ENCODE measurements around the gene PPM1G.

The PPM1G gene

DNA sequence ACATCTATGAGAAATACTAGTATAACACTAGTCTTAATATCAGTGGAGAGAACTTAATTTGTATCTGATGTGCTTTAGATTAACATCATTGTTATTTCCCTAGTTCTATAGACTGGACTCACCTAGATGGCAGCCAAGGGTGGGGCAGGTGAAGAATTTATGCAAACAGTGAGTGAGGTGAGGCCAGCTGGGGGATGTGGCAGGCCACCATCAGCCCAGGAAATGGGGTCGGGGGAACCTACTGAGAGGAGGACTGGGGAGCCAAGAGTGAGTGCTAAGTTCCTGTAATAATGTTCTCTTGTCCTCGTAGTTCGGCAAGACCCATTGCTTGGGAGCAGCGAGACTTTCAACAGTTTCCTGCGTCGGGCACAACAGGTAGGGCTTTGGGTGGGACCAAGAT is 36.5 kb downstream of the PPM1G start:
- H3K4me3 ChIP-seq (ENCODE audit: low read depth, low read length), result no peak overlapping the region
- TF ChIP-seq, protein P1, sequence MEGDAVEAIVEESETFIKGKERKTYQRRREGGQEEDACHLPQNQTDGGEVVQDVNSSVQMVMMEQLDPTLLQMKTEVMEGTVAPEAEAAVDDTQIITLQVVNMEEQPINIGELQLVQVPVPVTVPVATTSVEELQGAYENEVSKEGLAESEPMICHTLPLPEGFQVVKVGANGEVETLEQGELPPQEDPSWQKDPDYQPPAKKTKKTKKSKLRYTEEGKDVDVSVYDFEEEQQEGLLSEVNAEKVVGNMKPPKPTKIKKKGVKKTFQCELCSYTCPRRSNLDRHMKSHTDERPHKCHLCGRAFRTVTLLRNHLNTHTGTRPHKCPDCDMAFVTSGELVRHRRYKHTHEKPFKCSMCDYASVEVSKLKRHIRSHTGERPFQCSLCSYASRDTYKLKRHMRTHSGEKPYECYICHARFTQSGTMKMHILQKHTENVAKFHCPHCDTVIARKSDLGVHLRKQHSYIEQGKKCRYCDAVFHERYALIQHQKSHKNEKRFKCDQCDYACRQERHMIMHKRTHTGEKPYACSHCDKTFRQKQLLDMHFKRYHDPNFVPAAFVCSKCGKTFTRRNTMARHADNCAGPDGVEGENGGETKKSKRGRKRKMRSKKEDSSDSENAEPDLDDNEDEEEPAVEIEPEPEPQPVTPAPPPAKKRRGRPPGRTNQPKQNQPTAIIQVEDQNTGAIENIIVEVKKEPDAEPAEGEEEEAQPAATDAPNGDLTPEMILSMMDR (IDR thresholded peaks at IDR 0.05; ENCODE audit: low read depth, low read length), result no peak

DNA sequence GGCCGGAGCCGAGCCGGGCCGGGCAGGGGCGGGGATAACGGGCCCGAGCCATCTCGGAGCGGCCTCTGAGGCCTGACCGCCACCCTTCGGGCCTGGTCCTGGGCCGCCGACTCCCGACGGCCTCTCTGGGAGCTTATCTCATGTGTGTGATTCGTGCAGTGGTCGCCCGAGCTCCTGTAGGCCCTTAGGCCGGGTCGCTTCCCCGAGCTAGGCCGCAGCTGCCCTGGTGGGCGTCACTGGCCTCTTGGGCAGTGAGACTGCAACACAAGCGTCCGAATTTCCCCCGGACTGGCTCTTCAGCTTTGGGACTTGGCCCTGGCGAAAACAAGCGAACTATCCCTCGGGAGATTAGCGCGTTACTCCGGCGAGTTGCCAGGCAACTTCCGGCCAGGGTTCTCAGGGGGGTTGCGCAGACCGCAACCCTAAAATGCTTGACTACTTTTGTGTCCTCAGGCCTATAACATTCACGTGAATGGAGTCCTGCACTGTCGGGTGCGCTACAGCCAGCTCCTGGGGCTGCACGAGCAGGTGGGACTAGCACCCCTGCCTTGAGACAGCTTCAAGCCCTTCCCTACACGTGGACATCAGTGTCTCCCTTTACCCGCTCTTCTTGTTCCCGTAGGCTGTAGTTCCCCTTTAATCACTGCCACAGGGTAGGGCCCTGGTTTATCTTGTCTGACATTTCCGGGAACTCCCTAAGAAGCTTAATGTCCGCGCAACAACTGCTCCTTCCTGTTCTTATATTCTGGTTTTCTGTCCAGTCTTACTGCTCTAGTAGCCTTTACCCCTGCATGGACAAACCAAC is 38.4 kb downstream of the PPM1G start:
- TF ChIP-seq, protein P1 (IDR thresholded peaks at IDR 0.05; ENCODE audit: low read depth, low read length), result no peak

DNA sequence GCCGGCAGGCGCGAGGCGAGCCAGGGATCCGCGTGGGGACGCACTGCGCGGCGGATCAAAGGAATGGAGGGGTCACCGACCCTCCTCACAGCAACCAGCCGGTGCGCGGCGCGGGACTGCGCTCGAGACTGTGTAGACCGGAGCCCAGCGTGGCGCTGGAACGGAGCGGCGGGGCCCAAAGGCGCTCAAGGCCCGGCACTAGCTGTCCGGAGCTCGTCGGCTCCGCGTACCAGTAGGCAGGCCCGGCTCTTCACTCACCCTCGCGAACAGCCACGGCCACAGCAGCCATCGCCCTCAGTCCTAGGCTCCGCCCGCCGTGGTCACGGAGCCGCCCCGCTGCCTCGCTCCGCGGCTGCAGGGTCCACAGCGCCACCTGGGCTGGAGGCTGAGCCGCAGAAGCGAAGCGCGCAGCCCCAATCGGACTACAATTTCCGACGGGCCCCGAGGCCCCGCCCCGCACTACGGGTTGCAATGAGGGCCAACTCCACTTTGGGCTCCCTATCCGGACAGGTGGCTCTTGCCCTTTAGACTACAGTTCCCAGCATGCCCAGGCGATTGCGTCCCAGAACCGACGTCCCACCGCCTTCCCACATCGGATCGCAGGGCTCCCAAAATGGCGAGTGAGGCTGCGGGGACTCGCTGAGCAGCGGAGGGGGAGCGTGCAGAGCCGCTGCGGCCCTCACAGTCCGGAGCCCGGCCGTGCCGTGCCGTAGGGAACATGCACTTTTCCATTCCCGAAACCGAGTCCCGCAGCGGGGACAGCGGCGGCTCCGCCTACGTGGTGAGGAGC is 39.2 kb downstream of the PPM1G start, which contains the start of the genes EIF2B4 and SNX17:
TSS of gene EIF2B4 (minus strand) at position 313 of the 790 bp plus-strand sequence. CDS start at position 289, 24 bp downstream.
TSS of gene SNX17 (plus strand) at position 591 of the 790 bp plus-strand sequence. CDS start at position 719, 128 bp downstream.
- peak within 1 kb of the TSS; percentile 94 for H3K4me3 ChIP-seq (ENCODE audit: low read depth, low read length)
- TF ChIP-seq, protein P1 (IDR thresholded peaks at IDR 0.05; ENCODE audit: low read depth, low read length), result peak; percentile 62

More for the DNA sequence above, 38.4 kb downstream of the PPM1G start:
- peak overlapping the region; percentile 94 for H3K4me3 ChIP-seq (ENCODE audit: low read depth, low read length)

DNA sequence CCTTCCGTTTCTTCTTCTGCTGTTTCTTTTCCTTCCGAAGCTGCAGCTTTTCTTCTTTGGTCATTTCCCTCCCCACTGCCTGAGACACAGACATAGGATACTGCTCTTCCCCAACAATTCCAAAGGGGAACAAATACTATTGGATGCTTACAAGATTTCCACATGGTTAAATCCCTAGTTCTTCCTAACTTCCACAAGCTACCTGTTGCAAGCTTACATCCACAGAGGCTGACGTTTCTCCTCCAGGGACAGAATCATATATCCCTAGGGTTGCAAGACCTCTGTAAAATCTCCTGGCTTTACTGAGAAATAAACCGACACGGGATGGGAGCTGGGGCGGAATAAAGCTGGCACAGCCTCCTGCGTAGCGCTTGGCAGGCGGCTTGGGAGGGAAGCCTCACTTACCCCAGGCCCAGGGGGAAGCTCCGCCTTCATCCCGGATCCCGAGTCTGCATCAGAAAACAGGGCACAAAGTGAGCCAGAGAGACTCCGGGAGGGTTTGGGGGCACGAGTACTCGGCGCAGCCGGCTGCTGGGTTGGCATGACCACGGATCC is 39.8 kb downstream of the PPM1G start:
- TF ChIP-seq, protein P1 (IDR thresholded peaks at IDR 0.05; ENCODE audit: low read depth, low read length), result no peak
- peak overlapping the region; percentile 94 for H3K4me3 ChIP-seq (ENCODE audit: low read depth, low read length)

DNA sequence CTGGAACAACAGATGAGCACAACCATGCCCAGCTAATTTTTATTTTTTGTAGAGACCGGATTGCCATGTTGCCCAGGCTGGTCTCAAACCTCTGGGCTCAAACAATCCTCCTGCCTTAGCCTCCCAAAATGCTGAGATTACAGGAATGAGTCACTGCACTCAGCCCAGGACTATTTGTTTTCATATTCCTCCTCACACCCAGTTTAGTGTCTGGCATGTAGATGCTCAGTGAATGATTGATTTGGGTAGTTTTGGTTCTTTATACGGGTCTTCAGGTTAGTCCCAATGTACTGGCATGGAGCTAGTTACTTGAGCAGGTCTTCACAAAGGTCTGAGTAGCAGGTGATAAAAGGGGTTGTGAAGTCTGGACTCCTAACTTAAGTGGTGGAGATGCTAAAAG is 45.5 kb downstream of the PPM1G start:
- TF ChIP-seq, protein P1 (IDR thresholded peaks at IDR 0.05; ENCODE audit: low read depth, low read length), result no peak
- H3K4me3 ChIP-seq (ENCODE audit: low read depth, low read length), result no peak overlapping the region

DNA sequence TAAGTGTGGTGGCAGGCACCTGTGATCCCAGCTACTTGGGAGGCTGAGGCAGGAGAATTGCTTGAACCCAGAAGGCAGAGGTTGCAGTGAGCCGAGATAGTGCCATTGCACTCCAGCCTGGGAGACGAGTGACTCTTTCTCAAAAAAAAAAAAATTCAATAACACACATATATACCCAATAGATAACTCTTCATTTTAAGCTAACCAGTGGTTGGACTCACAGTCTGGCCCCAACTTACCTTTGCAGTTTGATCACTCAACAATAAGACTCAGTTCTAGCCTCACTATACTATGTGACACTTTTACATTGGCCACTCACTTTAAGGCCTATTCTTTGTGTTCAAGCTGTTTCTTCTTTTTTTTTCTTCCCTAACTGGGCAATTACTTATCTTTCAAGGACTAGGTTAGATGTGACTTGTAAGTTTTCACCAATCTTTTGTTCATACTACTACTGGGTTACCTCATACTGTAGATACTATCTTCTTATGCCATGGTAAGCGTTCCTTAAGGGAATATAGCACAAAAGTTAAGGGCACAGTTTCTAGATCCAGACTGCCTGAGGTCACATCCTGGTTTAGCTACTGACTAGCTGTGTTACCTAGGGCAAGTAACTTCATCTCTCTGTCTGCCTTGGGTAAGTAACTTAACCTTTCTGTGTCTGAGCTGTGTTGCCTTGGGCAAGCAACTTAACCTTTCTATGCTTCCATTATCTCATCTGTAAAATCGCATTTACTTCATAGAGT is 46.5 kb downstream of the PPM1G start:
- no peak overlapping the region for H3K4me3 ChIP-seq (ENCODE audit: low read depth, low read length)
- TF ChIP-seq, protein P1 (IDR thresholded peaks at IDR 0.05; ENCODE audit: low read depth, low read length), result no peak
